GM20431 (cell line): ENCODE measurements around the gene RTCA.
"Not testable (repeated sequence)": the region's sequence is repeated elsewhere in the genome, so short reads cannot be mapped to it uniquely, and the experiment has no call there.

Experiments
- in situ Hi-C: fragments of 300-500 bp; cut with MseI, MboI; formaldehyde crosslinking; loops from one replicate; pipeline ENCODE4 v1.15.0; 2020; ENCODE audit warnings: low sequenced_read_pairs; ENCODE audit not compliant: unreplicated experiment

RTCA gene

GRCh38 chr1:100256273-100256672 is 9.7 kb upstream of the RTCA start:
- in situ Hi-C loops = not testable (repeated sequence)

GRCh38 chr1:100258427-100258826 is 7.6 kb upstream of the RTCA start:
- in situ Hi-C loops = not testable (repeated sequence)

GRCh38 chr1:100261686-100262085 is 4.3 kb upstream of the RTCA start:
- in situ Hi-C loops = no loop called here

- in situ Hi-C loops = not testable (repeated sequence)
Observed at GRCh38 chr1:100264081-100264480, 1.9 kb upstream of the RTCA start.

GRCh38 chr1:100265562-100265930 is 470 bp upstream of the RTCA start:
- in situ Hi-C loops = no loop called here

- in situ Hi-C loops = no loop called here
Observed at GRCh38 chr1:100266741-100267140, 725 bp downstream of the RTCA start.

- in situ Hi-C loops = no loop called here
Observed at GRCh38 chr1:100267284-100267683, 1.3 kb downstream of the RTCA start.

GRCh38 chr1:100268202-100268601 is 2.2 kb downstream of the RTCA start:
- in situ Hi-C loops = no loop called here

GRCh38 chr1:100277866-100278265 is 11.8 kb downstream of the RTCA start:
- in situ Hi-C loops = no loop called here

- in situ Hi-C loops = no loop called here
Observed at GRCh38 chr1:100279358-100279923, 13.4 kb downstream of the RTCA start.

- in situ Hi-C loops = no loop called here
Observed at GRCh38 chr1:100279954-100280682, 14.1 kb downstream of the RTCA start.

- in situ Hi-C loops = no loop called here
Observed at GRCh38 chr1:100284591-100284990, 18.6 kb downstream of the RTCA start.

GRCh38 chr1:100287162-100287561 is 21.1 kb downstream of the RTCA start:
- in situ Hi-C loops = no loop called here

- in situ Hi-C loops = no loop called here
Observed at GRCh38 chr1:100290291-100290690, 24.3 kb downstream of the RTCA start.

- in situ Hi-C loops = no loop called here
Observed at GRCh38 chr1:100292711-100293110, 26.7 kb downstream of the RTCA start.

GRCh38 chr1:100296140-100296539 is 30.1 kb downstream of the RTCA start:
- in situ Hi-C loops = no loop called here

GRCh38 chr1:100296997-100297396 is 31.0 kb downstream of the RTCA start:
- in situ Hi-C loops = not testable (repeated sequence)

GRCh38 chr1:100298512-100298911 is 32.5 kb downstream of the RTCA start:
- in situ Hi-C loops = no loop called here

- in situ Hi-C loops = no loop called here
Observed at GRCh38 chr1:100299521-100300222, 33.7 kb downstream of the RTCA start.

GRCh38 chr1:100300691-100301090 is 34.7 kb downstream of the RTCA start:
- in situ Hi-C loops = no loop called here

GRCh38 chr1:100302739-100303138 is 36.7 kb downstream of the RTCA start:
- in situ Hi-C loops = no loop called here
